Activated CD4-positive, alpha-beta T cell treated with anti-CD3 and anti-CD28 coated beads for 1 hour (primary cell): Measurements from ENCODE around the gene ZDHHC11.
"Not testable (repeated sequence)": the region's sequence is repeated elsewhere in the genome, so short reads cannot be mapped to it uniquely, and the experiment has no call there.

ENCODE experiments used
- DNase-seq: peaks from one replicate; pipeline ENCODE4 v3.0.0-alpha.2; 2020

The ZDHHC11 gene

DNA sequence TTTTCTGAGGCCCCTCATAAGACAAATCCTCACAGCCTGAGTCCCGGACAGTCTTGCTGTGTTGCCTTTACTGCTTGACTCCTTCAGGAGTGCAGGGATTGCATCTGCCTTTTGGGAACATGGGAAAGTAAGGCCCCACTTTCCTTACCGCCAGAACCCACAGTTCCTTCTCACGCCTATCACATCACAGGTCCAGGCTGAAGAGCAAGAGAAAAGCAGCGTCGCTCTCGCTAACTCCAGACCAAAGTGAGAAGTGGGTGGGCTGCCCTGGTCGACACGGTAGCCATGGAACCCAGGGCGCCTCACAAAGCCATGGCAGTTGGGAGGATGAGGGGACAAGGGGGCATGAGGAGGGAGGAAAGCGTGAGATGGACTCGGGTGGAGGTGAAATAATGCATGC is 7.9 kb upstream of the ZDHHC11 start:
- no peak for DNase-seq

DNA sequence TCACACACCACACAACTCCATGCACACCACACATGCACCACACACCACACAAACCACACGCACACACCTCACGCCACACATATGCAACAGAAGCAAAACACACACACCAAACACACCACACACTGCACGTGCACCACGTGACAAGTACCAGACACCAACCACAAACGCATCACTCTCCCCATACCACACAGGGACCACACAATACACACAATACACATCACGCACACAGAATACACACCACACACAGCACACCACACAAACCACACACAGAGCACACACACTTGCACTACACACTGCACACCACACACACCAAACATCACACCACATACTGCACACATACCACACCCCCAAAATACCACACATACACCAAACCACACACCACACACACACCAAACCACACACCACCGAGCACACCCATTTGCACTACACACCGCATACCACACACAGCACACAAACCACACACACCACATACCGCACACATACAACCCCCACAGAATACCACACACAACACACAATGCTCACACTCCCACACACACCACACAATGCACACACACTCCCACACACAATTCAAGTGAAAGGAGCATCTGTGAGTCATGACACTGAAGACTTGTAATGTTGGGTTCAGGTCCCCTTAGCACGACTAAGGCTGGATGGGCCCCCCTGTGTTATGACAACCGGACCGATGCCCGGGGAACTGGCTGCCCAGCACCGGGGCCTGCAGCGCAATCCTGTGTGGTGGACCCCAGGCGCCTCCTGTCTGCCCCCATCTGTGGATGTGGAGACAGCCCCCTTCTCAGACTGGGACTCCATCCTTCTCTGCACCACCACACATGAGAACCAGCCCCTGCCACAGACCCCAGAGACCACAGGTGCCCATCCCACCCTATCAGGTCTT is 6.0 kb upstream of the ZDHHC11 start:
- DNase-seq = no peak

DNA sequence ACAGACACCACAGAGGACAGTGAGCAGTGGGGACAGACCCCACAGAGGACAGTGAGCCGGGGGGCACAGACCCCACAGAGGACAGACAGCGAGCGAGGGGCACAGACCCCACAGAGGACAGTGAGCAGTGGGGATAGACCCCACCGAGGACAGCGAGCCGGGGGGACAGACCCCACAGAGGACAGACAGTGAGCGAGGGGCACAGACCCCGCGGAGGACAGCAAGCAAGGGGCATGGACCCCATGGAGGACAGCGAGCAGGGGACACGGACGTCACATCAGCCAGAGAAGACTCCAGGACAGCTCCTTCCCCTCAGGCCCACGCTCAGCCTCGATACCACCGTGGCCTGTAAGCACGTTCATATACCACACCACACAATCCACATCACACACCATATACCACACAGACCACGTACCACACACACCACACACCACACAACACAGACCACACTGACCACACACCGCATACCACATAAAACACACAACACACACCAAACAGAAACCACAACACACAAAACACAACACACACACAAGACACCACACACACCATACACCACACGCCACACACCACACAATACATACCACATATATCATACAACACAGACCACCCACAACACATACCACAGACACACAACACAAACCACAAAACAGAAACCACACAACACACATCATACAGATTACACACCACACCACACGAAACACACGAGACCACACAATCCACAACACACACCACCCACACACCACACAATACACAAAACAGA is 5.2 kb upstream of the ZDHHC11 start:
- no peak for DNase-seq

DNA sequence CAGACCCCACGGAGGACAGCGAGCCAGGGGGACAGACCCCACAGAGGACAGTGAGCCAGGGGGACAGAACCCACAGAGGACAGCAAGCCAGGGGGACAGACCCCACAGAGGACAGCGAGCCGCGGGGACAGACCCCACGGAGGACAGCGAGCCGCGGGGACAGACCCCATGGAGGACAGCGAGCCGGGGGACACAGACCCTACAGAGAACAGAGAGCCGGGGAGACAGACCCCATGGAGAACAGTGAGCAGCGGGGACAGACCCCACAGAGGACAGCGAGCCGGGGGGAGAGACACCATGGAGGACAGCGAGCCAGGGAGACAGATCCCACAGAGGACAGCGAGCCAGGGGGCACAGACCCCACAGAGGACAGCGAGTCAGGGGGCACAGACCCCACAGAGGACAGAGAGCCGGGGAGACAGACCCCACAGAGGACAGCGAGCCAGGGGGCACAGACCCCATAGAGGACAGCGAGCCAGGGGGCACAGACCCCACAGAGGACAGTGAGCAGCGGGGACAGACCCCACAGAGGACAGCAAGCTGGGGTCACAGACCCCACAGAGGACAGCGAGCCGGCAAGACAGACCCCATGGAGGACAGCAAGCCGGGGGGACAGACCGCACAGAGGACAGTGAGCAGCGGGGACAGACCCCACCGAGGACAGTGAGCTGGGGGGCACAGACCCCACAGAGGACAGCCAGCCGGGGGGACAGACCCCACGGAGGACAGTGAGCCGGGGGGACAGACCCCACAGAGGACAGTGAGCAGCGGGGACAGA is 4.4 kb upstream of the ZDHHC11 start:
- DNase-seq = no peak

DNA sequence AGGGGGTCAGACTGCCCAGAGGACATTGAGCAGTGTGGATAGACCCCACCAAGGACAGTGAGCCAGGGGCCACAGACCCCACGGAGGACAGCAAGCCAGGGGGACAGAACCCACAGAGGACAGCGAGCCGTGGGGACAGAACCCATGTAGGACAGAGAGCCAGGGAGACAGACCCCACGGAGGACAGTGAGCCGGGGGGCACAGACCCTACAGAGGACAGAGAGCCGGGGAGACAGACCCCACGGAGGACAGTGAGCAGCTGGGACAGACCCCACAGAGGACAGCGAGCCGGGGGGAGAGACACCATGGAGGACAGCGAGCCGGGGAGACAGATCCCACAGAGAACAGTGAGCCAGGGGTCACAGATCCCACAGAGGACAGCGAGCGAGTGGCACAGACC is 3.4 kb upstream of the ZDHHC11 start:
- no peak for DNase-seq

DNA sequence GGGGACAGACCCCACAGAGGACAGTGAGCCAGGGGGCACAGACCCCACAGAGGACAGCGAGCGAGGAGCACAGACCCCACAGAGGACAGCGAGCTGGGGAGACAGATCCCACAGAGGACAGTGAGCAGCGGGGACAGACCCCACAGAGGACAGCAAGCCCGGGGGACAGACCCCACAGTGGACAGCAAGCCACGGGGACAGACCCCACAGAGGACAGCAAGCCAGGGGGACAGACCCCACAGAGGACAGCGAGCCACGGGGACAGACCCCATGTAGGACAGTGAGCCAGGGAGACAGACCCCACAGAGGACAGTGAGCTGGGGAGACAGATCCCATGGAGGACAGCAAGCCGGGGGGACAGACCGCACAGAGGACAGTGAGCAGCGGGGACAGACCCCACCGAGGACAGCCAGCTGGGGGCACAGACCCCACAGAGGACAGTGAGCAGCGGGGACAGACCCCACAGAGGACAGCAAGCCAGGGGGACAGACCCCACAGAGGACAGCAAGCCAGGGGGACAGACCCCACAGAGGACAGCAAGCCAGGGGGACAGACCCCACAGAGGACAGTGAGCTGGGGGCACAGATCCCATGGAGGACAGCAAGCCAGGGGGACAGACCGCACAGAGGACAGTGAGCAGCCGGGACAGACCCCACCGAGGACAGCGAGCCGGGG is 2.8 kb upstream of the ZDHHC11 start:
- not testable (repeated sequence) for DNase-seq

DNA sequence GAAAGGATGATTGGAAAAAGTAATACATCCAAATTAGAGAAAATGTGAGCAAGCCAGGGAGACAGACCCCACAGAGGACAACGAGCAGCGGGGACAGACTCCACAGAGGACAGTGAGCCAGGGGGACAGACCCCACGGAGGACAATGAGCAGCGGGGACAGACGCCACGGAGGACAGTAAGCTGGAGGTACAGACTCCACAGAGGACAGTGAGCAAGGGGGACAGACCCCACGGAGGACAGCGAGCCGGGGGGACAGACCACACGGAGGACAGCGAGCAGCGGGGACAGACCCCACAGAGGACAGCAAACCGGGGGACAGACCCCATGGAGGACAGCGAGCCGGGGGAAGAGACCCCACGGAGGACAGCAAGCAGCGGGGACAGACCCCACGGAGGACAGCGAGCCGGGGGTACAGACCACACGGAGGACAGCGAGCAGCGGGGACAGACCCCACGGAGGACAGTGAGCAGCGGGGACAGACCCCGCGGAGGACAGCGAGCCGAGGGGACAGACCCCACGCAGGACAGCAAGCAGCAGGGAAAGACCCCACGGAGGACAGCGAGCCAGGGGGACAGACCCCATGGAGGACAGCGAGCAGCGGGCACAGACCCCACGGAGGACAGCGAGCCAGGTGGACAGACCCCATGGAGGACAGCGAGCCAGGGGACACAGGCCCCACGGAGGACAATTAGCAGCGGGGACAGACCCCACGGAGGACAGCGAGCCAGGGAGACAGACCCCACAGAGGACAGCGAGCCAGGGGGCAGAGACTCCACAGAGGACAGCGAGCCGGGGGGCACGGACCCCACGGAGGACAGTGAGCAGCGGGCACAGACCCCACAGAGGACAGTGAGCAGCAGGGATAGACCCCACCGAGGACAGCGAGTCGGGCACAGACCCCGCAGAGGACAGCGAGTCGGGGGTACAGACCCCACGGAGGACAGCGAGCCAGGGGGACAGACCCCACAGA is 1.9 kb upstream of the ZDHHC11 start:
- no peak for DNase-seq

DNA sequence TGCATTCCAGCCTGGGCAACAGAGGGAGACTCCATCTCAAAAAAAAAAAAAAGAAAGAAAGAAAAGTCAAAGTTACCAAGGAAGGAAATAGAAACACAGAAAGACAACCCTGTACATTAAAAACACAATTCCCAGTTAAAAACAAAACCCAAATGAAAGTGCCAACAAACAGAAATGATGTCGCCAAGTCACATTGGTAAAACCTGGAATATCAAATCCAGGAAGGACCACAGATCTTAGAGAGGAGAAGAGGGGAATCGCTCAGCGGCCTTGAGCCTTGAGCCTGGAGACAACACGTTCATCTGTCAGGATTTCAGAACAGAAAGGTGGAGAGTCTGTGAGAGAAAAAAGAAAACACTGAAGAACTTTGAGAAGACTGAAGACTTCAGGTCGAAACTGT is 1.2 kb upstream of the ZDHHC11 start:
- DNase-seq = no peak

DNA sequence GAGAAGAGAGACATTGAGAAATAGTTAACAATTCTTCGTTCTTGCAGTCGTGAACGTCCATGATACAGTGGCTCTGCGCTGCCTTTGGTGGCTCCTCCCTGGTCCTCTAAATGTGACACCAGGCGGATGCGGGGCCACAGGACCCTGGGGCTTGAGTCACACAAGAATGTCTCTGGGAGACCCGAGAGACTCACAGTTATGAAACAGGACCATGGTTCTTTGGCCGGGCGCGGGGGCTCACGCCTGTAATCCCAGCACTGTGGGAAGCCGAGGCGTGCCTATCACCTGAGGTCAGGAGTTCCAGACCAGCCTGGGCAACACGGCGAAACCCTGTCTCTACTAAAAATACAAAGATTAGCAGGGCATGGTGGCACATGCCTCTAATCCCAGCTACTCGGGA is 767 bp upstream of the ZDHHC11 start:
- DNase-seq = no peak

DNA sequence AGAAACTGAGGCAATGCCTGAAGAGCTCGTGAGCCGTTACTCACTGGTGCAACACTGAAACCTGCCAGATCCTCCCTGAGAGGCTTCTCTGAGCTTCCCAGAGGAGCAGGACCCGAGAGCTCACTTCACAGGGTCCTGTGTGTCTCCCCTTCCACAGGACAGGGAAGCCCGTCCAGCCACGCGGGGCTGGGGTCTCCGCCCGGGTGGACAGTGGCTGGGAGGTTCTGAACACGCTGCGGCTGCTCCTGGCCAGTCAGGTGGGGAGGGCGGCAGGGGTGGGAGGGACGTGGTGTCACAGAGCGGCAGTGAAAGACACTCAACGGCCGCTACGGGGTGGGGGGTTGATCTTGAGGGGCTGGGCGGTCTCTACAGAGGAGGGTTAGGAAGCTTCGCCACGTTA is 290 bp upstream of the ZDHHC11 start:
- DNase-seq = no peak

DNA sequence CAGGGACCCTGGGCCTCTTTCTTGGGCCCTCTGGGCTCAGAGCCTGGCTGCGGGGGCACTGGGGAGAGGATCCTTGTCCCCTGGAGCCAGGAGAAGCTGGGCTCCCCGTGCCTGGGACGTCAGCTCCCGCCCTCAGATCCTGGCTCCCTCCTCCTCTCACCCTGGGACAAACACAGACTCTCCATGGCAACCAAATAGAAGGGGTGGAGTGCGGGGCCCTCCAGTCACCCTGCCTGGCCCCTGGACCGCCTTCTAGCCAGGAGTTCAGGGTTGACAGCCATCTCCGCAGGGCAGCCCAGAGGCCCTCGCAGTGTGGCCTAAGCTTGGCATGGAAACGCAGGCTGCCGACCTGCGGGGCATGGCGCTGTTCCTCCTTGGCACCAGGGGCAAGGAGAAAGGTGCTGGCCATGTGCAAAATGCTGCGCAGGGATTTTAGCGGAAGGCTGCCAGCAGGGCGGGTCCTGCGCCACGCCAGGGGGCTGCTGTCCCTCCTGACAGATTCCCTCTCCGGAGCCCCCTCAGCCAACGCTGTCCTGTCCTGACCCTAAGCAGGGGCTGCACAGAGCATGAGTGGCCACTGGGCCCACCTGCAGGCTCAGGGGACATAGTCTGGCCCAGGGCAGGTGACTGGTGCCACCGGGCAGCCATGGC is 1.0 kb downstream of the ZDHHC11 start:
- no peak for DNase-seq

DNA sequence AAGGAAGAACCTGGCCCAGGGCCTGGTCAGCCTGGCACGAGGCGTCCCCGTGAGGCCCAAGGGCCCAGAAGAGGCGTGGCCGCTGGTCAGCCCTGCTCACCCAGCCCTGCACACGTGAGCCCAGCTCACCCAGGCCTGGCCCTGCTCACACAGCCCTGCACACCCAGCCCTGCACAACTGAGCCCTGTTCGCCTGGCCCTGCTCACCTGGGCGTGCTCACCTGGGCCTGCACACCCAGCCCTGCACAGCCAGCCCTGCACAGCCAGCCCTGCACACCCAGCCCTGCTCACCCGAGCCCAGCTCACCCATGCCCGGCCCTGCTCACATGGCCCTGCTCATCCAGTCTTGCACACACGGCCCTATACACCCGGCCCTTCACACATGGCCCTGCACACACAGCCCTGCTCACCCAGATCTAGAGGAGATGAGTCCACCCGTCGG is 2.1 kb downstream of the ZDHHC11 start:
- DNase-seq = no peak

DNA sequence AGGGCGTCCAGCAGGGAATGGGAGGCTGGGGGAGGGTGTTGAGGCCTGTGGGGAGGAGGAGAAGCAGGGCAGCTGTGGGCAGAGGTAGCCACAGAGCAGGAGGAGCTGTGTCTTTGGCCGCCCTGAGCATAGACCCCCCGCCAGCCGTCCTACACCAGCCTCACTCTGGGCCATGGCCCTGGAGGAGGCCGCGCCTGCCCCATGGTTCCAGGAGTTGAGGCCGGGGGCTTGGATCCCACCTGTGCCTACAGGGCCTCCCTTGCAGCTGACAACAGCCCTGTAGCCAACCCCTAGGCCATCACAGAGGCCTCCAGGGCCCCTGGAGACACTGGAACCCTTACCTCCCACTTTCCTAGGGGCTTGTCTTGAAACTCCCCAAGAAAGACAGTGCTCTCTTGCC is 3.0 kb downstream of the ZDHHC11 start:
- DNase-seq = not testable (repeated sequence)

DNA sequence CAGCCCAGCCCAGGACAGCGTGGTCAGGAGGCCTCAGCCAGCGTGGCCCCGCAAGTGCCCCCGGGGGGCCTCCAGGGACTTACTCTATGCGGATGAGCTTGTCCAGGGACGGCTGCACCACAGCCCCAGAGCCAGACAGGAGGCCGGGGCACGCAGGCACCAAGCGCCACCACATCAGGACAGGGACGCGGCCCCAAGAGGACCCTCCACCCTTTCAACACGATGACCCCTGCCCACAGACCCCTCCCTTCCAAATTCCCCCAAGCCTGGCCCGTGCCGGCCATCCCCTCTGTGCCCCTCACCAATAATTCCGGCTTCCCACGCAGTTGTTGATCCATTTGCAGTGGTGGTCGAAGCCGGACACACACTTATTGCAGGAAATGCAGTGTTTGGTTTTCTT is 3.6 kb downstream of the ZDHHC11 start:
- not testable (repeated sequence) for DNase-seq

DNA sequence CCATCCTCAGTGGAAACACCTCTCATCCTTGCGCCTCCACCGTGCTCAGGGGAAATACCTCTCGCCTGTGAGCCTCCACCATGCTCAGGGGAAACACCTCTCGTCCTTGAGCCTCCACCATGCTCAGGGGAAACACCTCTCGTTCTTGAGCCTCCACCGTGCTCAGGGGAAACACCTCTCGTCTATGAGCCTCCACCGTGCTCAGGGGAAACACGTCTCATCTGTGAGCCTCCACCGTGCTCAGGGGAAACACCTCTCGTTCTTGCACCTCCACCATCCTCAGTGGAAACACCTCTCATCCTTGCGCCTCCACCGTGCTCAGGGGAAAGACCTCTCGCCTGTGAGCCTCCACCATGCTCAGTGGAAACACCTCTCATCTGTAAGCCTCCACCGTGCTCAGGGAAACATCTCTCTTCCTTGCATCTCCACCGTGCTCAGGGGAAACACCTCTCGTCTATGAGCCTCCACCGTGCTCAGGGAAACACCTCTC is 4.1 kb downstream of the ZDHHC11 start:
- not testable (repeated sequence) for DNase-seq

DNA sequence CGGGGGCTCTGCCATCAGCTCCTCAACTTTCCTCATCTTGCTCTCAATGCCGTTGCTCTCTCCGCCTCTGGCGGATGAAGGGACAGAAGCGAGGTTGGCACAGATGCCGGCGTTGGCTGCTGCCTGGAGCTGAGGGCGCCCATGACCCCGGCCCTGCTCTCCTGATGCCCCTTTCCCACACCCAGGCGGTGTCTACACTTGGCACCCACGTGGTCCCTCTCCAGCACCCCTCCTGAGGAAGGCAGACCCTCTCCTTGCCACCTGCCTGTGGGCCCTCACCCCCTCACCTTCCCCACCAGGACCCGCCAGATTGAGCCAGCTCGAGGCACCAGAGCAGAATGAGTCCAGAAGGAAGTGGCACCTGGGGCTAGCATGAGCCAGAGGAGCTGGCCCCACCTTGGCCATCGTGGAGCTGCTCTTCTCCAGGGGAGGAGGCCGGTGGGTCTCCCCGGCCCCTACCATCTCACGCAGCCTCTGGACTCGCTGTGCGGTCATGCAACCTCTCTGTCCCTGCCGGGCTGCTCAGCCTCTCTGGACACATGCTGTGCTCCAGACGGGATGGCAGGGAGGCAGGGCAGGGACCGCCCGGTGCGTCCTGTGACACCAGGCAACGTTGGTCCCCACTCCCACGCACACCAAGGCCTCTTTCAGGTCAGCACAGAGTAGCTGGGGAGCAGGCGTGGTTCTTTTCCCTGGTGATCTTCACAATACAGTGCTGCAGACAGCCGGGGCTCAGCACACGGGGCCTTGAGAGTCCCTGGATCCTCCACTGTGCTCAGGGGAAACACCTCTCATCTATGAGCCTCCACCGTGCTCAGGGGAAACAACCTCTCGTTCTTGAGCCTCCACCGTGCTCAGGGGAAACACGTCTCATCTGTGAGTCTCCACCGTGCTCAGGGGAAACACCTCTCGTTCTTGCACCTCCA is 4.8 kb downstream of the ZDHHC11 start:
- DNase-seq = not testable (repeated sequence)

DNA sequence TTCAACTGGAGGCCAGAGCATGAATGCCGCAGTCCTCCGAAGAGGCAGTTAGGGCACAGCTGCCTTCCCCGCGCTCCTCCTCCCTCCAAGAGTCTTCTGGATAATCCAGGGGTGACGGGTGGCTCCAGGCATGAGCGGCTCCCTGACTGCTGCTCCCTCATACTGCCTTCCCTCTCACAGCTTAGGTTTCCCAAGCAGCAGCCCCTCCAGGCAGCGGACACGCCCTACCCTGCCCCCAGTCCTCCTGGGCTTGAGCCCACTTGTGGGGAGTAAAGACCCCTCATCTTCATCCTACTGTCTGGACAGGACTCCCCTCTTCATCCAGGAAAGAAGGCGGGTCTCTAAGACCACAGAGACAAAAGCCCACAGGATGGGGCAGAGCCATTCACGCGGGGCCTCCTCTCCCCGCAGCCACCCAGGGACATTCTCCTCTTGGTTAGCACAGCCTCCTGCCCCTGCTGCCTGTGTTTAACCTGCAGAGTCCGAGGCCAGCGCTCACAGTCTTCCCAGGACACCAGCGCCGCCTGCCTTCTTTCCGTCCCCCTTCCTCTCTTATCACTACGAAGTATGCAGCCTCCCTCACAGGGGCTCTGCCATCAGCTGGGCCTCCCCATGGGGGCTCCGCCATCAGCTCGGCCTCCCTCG is 5.6 kb downstream of the ZDHHC11 start:
- not testable (repeated sequence) for DNase-seq

DNA sequence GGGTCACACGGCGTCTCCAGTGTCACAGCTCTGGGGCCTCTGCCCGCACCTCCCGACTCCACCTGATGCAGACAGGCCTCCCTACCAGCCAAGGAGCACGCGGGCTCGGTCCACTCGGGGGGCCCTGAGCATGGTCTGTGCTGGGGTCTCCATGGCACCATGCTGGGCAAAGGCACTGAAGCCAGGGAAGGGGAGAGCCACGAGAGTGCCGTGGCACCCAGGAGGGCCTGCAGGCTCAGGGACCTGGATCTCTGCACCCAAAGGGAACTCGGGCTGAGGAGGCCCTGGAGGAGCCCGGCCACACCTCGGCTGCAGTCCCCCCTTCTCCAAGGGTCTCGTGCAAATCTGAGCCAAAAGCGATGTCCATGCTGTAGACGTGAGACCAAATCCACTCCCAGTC is 6.4 kb downstream of the ZDHHC11 start:
- DNase-seq = not testable (repeated sequence)

DNA sequence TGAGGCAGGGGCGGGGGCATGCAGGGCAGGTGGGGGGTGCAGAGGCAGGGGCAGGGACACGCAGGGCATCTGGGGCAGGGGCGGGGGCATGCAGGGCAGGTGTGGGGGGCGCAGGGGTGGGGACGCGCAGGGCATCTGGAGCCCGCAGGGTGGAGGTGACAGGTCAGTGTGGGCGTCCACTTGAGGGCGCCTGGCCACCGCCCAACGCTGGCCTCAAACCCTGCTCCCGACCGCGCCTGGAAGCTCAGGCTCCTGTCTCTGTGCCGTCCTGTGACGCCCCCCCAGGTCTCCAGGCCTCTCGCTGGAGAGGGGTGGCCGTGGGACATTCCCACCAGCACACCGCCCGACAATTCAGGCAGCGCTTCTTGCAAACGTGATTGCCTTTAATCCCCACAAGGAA is 6.9 kb downstream of the ZDHHC11 start:
- not testable (repeated sequence) for DNase-seq
